GM19463 (cell line): ENCODE data around the gene SPIRE2.
"Not testable (repeated sequence)": the region's sequence is repeated elsewhere in the genome, so short reads cannot be mapped to it uniquely, and the experiment has no call there.

ENCODE experiments used
- ATAC-seq: cut with Tn5 transposase; IDR thresholded peaks from one replicate; pipeline ENCODE4 v1.9.1; 2021; ENCODE audit warnings: mild to moderate bottlenecking, moderate library complexity; ENCODE audit not compliant: unreplicated experiment

SPIRE2 gene

GRCh38 chr16:89834813-89835363 lies 6.6 kb downstream of the SPIRE2 start:
- not testable (repeated sequence) for ATAC-seq

DNA sequence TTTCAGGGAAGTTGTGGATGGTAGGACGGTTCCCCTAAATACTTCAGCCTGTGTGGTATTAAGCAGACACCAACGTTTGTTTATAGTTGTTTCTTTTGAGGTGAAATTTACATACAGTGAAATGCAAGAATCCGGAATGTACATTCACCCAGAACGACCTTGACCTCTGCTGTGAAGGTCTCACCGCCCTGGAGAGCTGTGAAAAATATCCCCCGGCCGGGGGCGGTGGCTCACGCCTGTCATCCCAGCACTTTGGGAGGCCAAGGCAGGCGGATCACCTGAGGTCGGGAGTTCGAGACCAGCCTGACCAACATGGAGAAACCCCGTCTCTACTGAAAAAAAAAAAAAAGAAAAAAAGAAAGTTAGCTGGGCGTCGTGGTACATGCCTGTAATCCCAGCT lies 8.2 kb downstream of the SPIRE2 start:
- ATAC-seq = not testable (repeated sequence)

- ATAC-seq = no peak
These were observed 8.8 kb downstream of the SPIRE2 start for GRCh38 chr16:89837014-89837546.

DNA sequence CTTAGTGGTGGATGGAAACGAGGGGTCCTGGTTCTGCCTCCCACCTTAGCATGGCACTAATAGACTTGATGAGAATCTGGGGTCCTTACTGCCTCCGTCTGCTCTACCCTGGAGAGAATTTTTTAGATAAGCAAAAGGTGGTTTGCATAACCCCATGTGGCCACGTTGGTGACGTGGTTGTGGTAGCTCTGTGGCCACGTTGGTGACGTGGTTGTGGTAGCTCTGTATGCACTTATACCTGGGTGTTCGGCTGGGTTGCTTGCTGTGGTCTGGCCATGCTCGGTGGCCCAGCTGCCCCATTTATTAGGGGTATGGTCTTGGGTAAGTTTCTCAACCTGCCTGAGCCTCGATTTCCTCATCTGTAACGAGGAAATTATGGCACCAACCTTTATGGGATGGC lies 13.0 kb downstream of the SPIRE2 start:
- no peak for ATAC-seq

DNA sequence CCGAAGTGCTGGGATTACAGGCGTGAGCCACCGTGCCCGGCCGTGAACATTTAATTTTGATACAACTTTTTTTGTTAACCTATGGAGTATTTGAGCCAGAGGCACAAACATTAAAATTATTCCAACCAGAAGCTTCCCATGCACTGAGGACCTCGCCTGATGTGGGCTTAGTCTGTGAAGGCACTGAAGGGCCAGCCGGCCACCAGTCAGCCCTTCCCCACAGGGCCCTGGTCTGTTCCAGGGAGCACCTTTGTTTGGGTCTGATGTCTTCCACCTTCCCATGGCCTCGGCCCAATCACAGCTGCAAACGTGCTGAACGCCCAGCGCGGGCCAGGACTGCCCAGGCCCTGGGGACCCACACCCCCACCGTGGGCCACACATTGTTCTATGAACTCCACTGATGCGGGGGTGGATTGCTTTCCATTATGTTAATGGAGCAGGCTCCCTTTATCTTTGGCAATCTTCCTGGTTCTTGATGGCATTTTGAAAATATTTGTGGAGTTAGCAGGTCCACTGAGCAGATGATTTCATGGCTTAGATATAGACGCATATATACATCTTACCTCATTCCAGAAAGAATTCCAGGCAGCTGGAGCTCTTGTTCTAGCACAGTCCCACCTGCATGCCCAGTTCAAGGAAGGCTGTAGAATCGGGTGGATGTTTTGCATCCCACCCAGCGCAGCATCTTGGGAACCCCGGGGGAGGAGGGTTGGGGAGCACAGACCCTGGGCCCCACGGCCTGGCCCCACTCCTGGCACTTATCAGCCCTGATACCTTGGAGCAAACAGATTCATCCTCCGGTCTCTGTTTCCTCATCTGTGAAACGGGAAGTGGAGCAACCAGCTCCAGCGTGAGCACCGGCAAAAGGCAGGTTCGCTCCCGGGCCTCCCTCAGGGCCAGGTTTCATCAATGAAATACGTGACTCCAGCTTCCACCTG lies 14.5 kb downstream of the SPIRE2 start:
- ATAC-seq = no peak

DNA sequence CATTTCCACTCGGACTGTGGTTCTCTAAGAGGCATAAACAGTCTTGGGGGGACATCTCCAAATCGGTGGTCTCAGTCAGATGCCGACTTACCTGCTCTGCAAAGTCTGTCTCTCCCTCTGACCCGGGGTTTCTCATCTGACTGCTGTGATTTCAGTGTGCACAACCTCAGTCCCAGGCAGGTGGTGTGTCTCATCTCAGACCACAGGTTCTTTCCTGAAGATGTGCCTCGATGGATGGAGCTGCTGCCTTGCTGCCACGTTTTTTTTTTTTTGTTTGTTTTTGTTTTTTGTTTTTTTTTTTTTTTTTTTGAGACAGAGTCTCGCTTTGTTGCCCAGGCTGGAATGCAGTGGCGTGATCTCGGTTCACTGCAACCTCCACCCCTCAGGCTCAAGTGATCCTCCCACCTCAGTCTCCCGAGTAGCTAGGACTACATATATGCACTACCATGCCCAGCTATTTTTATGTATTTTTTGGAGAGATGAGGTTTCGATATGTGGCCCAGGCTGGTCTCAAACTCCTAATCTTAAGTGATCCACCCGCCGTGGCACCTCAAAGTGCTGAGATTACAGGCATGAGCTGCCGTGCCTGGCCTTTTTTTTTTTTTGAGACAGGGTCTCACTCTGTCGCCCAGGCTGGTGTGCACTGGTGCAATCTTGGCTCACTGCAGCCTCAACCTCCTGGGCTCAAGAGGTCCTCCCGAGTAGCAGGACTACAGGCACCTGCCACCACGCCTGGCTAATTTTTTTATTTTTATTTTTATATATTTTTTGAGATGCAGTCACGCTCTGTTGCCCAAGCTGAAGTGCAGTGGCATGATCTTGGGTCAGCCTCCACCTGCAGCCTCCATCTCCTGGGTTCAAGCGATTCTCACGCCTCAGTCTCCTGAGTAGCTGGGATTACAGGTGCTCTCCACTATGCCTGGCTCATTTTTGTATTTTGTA lies 15.4 kb downstream of the SPIRE2 start:
- ATAC-seq = no peak

- no peak for ATAC-seq
These were observed 16.6 kb downstream of the SPIRE2 start for GRCh38 chr16:89844739-89845339.

DNA sequence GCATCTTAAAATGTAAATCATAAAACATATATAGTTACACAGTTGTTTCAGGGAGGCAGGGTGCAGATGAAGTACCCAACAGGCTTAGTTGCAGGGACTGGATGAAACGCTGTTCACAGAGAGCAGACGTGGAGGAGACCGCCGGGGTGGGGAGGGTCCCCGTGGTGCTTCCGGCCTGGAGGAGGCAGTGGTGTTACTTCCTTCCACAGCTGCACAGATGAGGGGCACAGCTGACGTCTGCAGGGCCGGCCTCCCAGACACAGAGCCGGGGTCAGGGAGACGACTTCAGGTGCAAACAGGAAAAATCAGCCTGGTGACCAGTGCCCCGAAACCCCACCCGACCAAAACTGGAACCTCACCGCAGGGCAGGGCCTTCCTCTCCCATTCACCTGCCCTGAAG lies 17.1 kb downstream of the SPIRE2 start:
- no peak for ATAC-seq

GRCh38 chr16:89847051-89847939 lies 19.0 kb downstream of the SPIRE2 start:
- no peak for ATAC-seq

- no peak for ATAC-seq
These were observed 19.6 kb downstream of the SPIRE2 start for GRCh38 chr16:89847940-89848297.

DNA sequence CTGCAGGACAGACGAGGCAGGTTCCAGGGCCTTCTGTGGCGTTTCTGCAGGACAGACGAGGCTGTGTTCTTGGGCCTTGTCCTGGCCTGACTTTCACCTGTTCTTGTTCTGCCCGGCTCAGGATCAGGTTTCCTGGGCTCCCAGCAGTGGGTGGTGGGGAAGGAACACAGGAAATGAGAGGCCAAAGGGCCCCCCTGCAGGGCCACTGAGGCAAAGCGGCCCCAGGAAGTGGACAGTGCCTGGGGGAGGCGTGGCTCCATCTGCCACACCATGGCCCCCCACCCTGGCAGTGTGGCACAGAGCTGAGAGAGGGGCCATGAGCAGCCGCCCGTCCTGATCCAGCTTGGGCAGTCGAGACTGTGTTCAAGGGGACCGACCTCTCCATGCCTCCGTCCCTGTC lies 20.7 kb downstream of the SPIRE2 start:
- no peak for ATAC-seq

DNA sequence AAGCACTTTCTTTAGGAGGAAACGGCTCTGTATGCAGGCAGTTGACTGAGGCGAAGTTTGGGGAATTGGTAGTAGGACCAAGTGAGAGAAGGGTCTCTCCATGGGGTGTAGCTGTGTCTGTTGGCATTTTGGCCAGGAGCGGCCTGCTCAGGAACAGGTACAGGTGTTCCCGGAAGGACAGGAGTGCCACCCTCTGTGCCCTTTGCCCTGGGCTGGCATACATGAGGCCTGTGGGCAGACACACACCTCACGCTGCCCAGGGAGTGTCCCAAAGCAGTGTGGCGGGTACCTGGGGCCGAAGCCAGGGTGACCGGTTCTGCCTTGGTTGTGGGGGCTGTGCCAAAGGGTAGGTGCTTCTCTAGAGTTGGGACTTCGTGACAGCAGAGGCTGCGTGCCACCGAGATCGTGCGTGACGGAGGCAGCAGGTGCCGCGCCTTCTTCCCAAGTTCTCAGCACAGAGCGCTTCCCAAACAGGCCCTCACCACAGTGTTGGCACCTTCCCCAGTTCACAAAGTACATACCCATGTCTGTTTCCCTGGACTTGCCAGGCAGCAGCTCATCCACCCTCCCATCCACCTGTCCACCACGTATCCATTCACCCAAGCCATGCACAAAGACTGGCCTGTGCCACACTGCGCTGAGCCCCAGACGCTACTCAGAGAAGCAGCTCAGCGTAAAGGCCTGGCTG lies 25.2 kb downstream of the SPIRE2 start:
- ATAC-seq = no peak

- no peak for ATAC-seq
These were observed 27.1 kb downstream of the SPIRE2 start for GRCh38 chr16:89855301-89855945.

DNA sequence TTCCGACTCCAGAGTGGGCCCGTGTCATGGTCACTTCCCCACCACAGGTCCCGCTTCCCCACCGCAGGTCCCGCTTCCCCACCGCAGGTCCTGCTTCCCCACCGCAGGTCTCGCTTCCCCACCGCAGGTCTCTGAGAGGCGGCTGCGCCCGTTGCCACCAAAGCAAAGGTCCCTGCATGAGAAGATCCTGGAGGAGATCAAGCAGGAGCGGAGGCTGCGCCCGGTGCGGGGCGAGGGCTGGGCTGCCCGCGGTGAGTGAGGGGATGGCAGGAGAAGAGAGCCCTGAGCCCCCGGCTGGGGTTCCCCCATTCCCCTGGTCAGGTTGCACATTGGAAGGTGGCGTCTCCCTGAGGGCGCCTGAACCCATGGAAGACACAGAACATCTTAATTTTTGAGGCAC lies 27.7 kb downstream of the SPIRE2 start:
- no peak for ATAC-seq

- no peak for ATAC-seq
These were observed 30.8 kb downstream of the SPIRE2 start for GRCh38 chr16:89858973-89859614.

GRCh38 chr16:89859615-89860007 lies 31.3 kb downstream of the SPIRE2 start:
- ATAC-seq = no peak

- no peak for ATAC-seq
These were observed 32.6 kb downstream of the SPIRE2 start for GRCh38 chr16:89860747-89861304.

DNA sequence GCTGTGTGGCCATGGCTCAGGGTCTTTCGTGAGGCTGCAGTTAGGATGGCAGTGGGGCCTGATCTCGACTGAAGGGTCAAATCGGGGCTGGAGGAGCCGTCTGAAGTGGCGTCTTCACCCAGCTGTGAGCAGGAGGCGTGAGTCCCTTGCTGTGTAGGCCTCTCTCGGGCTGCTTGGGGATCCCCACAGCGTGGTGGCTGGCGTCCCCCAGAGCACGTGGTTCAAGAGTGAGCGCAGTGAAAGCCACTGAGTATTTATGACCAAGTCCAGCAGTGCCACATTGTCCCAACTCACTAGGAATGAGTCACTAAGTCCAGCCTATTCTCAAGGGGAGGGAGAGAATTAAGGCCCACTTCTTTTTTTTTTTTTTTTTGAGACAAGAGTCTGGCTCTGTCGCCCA lies 33.4 kb downstream of the SPIRE2 start:
- ATAC-seq = no peak
